ENCODE measurements around the gene NLGN4Y.

Gene NLGN4Y

GRCh38 chrY:14586725-14587124 lies 62.4 kb downstream of the NLGN4Y start:
- Histone ChIP-seq H3K9me3 (ENCODE audit: control insufficient read depth, low read length) (no peaks in the 10 kb centered on the region), H3K9ac (ENCODE audit: low read length) (no peak overlapping the region), H3K27me3 (ENCODE audit: control insufficient read depth, insufficient read depth, low read length) (no peaks in the 10 kb centered on the region), H3K4me1 (ENCODE audit: control insufficient read depth, insufficient read depth, low read length) (no peaks in the 10 kb centered on the region), H3K4me3 (ENCODE audit: low read length) (no peak overlapping the region), H3K36me3 (ENCODE audit: control insufficient read depth, insufficient read depth, low read length) (no peaks in the 10 kb centered on the region)

GRCh38 chrY:14601372-14601771 lies 77.0 kb downstream of the NLGN4Y start:
- Histone ChIP-seq H3K4me3 (ENCODE audit: low read length) (no peak overlapping the region), H3K4me1 (ENCODE audit: control insufficient read depth, insufficient read depth, low read length) (no peaks in the 10 kb centered on the region)

GRCh38 chrY:14617625-14618024 lies 93.3 kb downstream of the NLGN4Y start:
- Histone ChIP-seq H3K4me1 (ENCODE audit: control insufficient read depth, insufficient read depth, low read length) (no peaks in the 10 kb centered on the region), H3K36me3 (ENCODE audit: control insufficient read depth, insufficient read depth, low read length) (no peaks in the 10 kb centered on the region), H3K4me3 (ENCODE audit: low read length) (no peak overlapping the region), H3K27me3 (ENCODE audit: control insufficient read depth, insufficient read depth, low read length) (no peaks in the 10 kb centered on the region), H3K9ac (ENCODE audit: low read length) (no peak overlapping the region), H3K9me3 (ENCODE audit: control insufficient read depth, low read length) (no peaks in the 10 kb centered on the region)

More at GRCh38 chrY:14601372-14601771, 77.0 kb downstream of the NLGN4Y start:
- no peak overlapping the region for H3K9ac ChIP-seq (ENCODE audit: low read length)
- no peaks in the 10 kb centered on the region for H3K9me3 ChIP-seq (ENCODE audit: control insufficient read depth, low read length)
- no peaks in the 10 kb centered on the region for H3K36me3 ChIP-seq (ENCODE audit: control insufficient read depth, insufficient read depth, low read length)
- H3K27me3 ChIP-seq (ENCODE audit: control insufficient read depth, insufficient read depth, low read length) = no peaks in the 10 kb centered on the region

- no peak overlapping the region for H3K4me3 ChIP-seq (ENCODE audit: low read length)
- H3K4me1 ChIP-seq (ENCODE audit: control insufficient read depth, insufficient read depth, low read length) = no peaks in the 10 kb centered on the region
These were observed 94.2 kb downstream of the NLGN4Y start for GRCh38 chrY:14618513-14618912.

GRCh38 chrY:14628208-14628607 lies 103.9 kb downstream of the NLGN4Y start:
- Histone ChIP-seq H3K36me3 (ENCODE audit: control insufficient read depth, insufficient read depth, low read length) (no peaks in the 10 kb centered on the region), H3K4me1 (ENCODE audit: control insufficient read depth, insufficient read depth, low read length) (no peaks in the 10 kb centered on the region), H3K9ac (ENCODE audit: low read length) (no peak overlapping the region), H3K4me3 (ENCODE audit: low read length) (no peak overlapping the region), H3K27me3 (ENCODE audit: control insufficient read depth, insufficient read depth, low read length) (no peaks in the 10 kb centered on the region), H3K9me3 (ENCODE audit: control insufficient read depth, low read length) (no peaks in the 10 kb centered on the region)

More at GRCh38 chrY:14618513-14618912, 94.2 kb downstream of the NLGN4Y start:
- no peaks in the 10 kb centered on the region for H3K27me3 ChIP-seq (ENCODE audit: control insufficient read depth, insufficient read depth, low read length)
- H3K9me3 ChIP-seq (ENCODE audit: control insufficient read depth, low read length) = no peaks in the 10 kb centered on the region
- no peaks in the 10 kb centered on the region for H3K36me3 ChIP-seq (ENCODE audit: control insufficient read depth, insufficient read depth, low read length)
- no peak overlapping the region for H3K9ac ChIP-seq (ENCODE audit: low read length)

GRCh38 chrY:14631676-14632075 lies 107.3 kb downstream of the NLGN4Y start:
- no peak overlapping the region for H3K9ac ChIP-seq (ENCODE audit: low read length)
- H3K4me1 ChIP-seq (ENCODE audit: control insufficient read depth, insufficient read depth, low read length) = no peaks in the 10 kb centered on the region
- no peaks in the 10 kb centered on the region for H3K9me3 ChIP-seq (ENCODE audit: control insufficient read depth, low read length)
- H3K36me3 ChIP-seq (ENCODE audit: control insufficient read depth, insufficient read depth, low read length) = no peaks in the 10 kb centered on the region
- no peak overlapping the region for H3K4me3 ChIP-seq (ENCODE audit: low read length)
- H3K27me3 ChIP-seq (ENCODE audit: control insufficient read depth, insufficient read depth, low read length) = no peaks in the 10 kb centered on the region

- H3K36me3 ChIP-seq (ENCODE audit: control insufficient read depth, insufficient read depth, low read length) = no peaks in the 10 kb centered on the region
- H3K9ac ChIP-seq (ENCODE audit: low read length) = no peak overlapping the region
- H3K9me3 ChIP-seq (ENCODE audit: control insufficient read depth, low read length) = no peaks in the 10 kb centered on the region
- no peak overlapping the region for H3K4me3 ChIP-seq (ENCODE audit: low read length)
- no peaks in the 10 kb centered on the region for H3K27me3 ChIP-seq (ENCODE audit: control insufficient read depth, insufficient read depth, low read length)
- no peaks in the 10 kb centered on the region for H3K4me1 ChIP-seq (ENCODE audit: control insufficient read depth, insufficient read depth, low read length)
These were observed 109.4 kb downstream of the NLGN4Y start for GRCh38 chrY:14633718-14634117.

GRCh38 chrY:14634954-14635353 lies 110.6 kb downstream of the NLGN4Y start:
- Histone ChIP-seq H3K4me3 (ENCODE audit: low read length) (no peak overlapping the region), H3K36me3 (ENCODE audit: control insufficient read depth, insufficient read depth, low read length) (no peaks in the 10 kb centered on the region), H3K27me3 (ENCODE audit: control insufficient read depth, insufficient read depth, low read length) (no peaks in the 10 kb centered on the region), H3K9ac (ENCODE audit: low read length) (no peak overlapping the region), H3K4me1 (ENCODE audit: control insufficient read depth, insufficient read depth, low read length) (no peaks in the 10 kb centered on the region), H3K9me3 (ENCODE audit: control insufficient read depth, low read length) (no peaks in the 10 kb centered on the region)

- Histone ChIP-seq H3K36me3 (ENCODE audit: control insufficient read depth, insufficient read depth, low read length) (no peaks in the 10 kb centered on the region), H3K4me3 (ENCODE audit: low read length) (no peak overlapping the region), H3K27me3 (ENCODE audit: control insufficient read depth, insufficient read depth, low read length) (no peaks in the 10 kb centered on the region), H3K9ac (ENCODE audit: low read length) (no peak overlapping the region), H3K4me1 (ENCODE audit: control insufficient read depth, insufficient read depth, low read length) (no peaks in the 10 kb centered on the region), H3K9me3 (ENCODE audit: control insufficient read depth, low read length) (no peaks in the 10 kb centered on the region)
These were observed 113.2 kb downstream of the NLGN4Y start for GRCh38 chrY:14637551-14637950.

GRCh38 chrY:14641853-14642252 lies 117.5 kb downstream of the NLGN4Y start:
- Histone ChIP-seq H3K4me3 (ENCODE audit: low read length) (no peak overlapping the region), H3K36me3 (ENCODE audit: control insufficient read depth, insufficient read depth, low read length) (no peaks in the 10 kb centered on the region), H3K9me3 (ENCODE audit: control insufficient read depth, low read length) (no peaks in the 10 kb centered on the region), H3K4me1 (ENCODE audit: control insufficient read depth, insufficient read depth, low read length) (no peaks in the 10 kb centered on the region), H3K27me3 (ENCODE audit: control insufficient read depth, insufficient read depth, low read length) (no peaks in the 10 kb centered on the region), H3K9ac (ENCODE audit: low read length) (no peak overlapping the region)

- Histone ChIP-seq H3K4me1 (ENCODE audit: control insufficient read depth, insufficient read depth, low read length) (no peaks in the 10 kb centered on the region), H3K27me3 (ENCODE audit: control insufficient read depth, insufficient read depth, low read length) (no peaks in the 10 kb centered on the region), H3K36me3 (ENCODE audit: control insufficient read depth, insufficient read depth, low read length) (no peaks in the 10 kb centered on the region), H3K9ac (ENCODE audit: low read length) (no peak overlapping the region), H3K9me3 (ENCODE audit: control insufficient read depth, low read length) (no peaks in the 10 kb centered on the region), H3K4me3 (ENCODE audit: low read length) (no peak overlapping the region)
These were observed 120.0 kb downstream of the NLGN4Y start for GRCh38 chrY:14644157-14644952.

GRCh38 chrY:14679181-14679580 lies 154.9 kb downstream of the NLGN4Y start:
- Histone ChIP-seq H3K27me3 (ENCODE audit: control insufficient read depth, insufficient read depth, low read length) (no peaks in the 10 kb centered on the region), H3K9me3 (ENCODE audit: control insufficient read depth, low read length) (no peaks in the 10 kb centered on the region), H3K36me3 (ENCODE audit: control insufficient read depth, insufficient read depth, low read length) (no peaks in the 10 kb centered on the region), H3K4me1 (ENCODE audit: control insufficient read depth, insufficient read depth, low read length) (no peaks in the 10 kb centered on the region), H3K9ac (ENCODE audit: low read length) (no peak overlapping the region), H3K4me3 (ENCODE audit: low read length) (no peak overlapping the region)
